OCI-LY3 (cell line): ENCODE data around the gene CASQ2.

ENCODE experiments used
- H2AFZ ChIP-seq: fragments of 200-600, 300-600 bp; shearing (Covaris generic); 2 replicates; pipeline ENCODE4 v1.6.0; 2014; ENCODE audit warnings: antibody characterized with exemption, low read depth, low read length
- H3K27ac ChIP-seq: fragments of 200-600, 300-600 bp; sonication (generic); 2 replicates; pipeline ENCODE4 v1.5.1; 2014; ENCODE audit warnings: mild to moderate bottlenecking, low read length, moderate library complexity, mixed read lengths
- H3K27me3 ChIP-seq: fragments of 200-600, 300-600 bp; sonication (generic); 2 replicates; pipeline ENCODE4 v1.6.1; 2014; ENCODE audit warnings: low read depth, low read length, mixed read lengths
- H3K36me3 ChIP-seq: fragments of 200-600, 300-600 bp; sonication (generic); replicated peaks from 2 replicates; pipeline ENCODE3; 2014; ENCODE audit warnings: low read depth, low read length, mixed read lengths
- H3K4me1 ChIP-seq: fragments of 300-600, 200-600 bp; sonication (generic); 2 replicates; pipeline ENCODE4 v1.6.1; 2014; ENCODE audit warnings: low read length, mixed read lengths
- H3K4me2 ChIP-seq: fragments of 200-600, 300-600 bp; sonication (generic); 2 replicates; pipeline ENCODE4 v1.6.1; 2014; ENCODE audit warnings: low read length, mixed read lengths
- H3K4me3 ChIP-seq: fragments of 300-600, 200-600 bp; sonication (generic); 2 replicates; pipeline ENCODE4 v1.5.1; 2014; ENCODE audit warnings: antibody characterized with exemption, mild to moderate bottlenecking, low read length, moderate library complexity
- H3K79me2 ChIP-seq: fragments of 300-600, 200-600 bp; shearing (Covaris generic); 2 replicates; pipeline ENCODE4 v1.6.1; 2014; ENCODE audit warnings: mild to moderate bottlenecking, low read length, mixed read lengths
- H3K9ac ChIP-seq: fragments of 300-600, 200-600 bp; shearing (Covaris generic); 2 replicates; pipeline ENCODE4 v1.6.0; 2014; ENCODE audit warnings: mild to moderate bottlenecking, low read length, moderate library complexity
- H3K9me3 ChIP-seq: fragments of 200-600, 300-600 bp; shearing (Covaris generic); 2 replicates; pipeline ENCODE4 v1.6.1; 2014; ENCODE audit warnings: low read length, mixed read lengths; ENCODE audit not compliant: insufficient read depth
- H4K20me1 ChIP-seq: fragments of 200-600, 300-600 bp; sonication (generic); 2 replicates; pipeline ENCODE4 v1.6.1; 2016; ENCODE audit warnings: low read length, mixed read lengths; ENCODE audit not compliant: insufficient read depth
- EZH2phosphoT487 ChIP-seq: fragments of 200-600 bp; shearing (Covaris generic); IDR thresholded peaks from 2 replicates; pipeline ENCODE4 v1.6.1; 2018; ENCODE audit warnings: antibody characterized with exemption, mixed run types, low read depth
- TF ChIP-seq, protein P1 (sequence below): fragments of 200-600, 300-600 bp; sonication (generic); IDR thresholded peaks from 2 replicates; pipeline ENCODE4 v1.5.1; 2014; ENCODE audit warnings: antibody characterized with exemption, low read length, low read depth

Gene CASQ2

DNA sequence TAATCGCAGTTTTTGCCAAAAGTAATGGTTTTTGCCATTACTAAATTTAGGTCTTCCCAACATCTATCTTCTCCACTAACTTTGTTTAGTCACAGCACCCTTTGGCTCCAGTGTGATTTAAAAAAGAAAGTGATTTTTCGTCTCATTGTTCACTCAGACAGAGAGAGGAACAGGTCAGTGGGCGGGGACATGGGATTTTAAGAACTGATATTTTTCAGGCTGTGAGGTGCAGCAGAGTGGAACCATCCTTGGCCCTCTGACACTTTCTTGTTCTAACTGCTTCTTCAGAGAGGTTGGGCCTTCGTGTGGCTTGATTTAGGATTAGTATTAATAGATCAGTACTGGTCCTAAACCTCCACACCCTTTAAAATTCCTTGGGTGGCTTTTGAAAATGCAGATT, 38.8 kb downstream of the CASQ2 start:
- H3K27ac ChIP-seq: no peak overlapping the region
- H3K4me2 ChIP-seq: peak overlapping the region; percentile 54
- no peak overlapping the region for H2AFZ ChIP-seq
- TF ChIP-seq, protein P1, sequence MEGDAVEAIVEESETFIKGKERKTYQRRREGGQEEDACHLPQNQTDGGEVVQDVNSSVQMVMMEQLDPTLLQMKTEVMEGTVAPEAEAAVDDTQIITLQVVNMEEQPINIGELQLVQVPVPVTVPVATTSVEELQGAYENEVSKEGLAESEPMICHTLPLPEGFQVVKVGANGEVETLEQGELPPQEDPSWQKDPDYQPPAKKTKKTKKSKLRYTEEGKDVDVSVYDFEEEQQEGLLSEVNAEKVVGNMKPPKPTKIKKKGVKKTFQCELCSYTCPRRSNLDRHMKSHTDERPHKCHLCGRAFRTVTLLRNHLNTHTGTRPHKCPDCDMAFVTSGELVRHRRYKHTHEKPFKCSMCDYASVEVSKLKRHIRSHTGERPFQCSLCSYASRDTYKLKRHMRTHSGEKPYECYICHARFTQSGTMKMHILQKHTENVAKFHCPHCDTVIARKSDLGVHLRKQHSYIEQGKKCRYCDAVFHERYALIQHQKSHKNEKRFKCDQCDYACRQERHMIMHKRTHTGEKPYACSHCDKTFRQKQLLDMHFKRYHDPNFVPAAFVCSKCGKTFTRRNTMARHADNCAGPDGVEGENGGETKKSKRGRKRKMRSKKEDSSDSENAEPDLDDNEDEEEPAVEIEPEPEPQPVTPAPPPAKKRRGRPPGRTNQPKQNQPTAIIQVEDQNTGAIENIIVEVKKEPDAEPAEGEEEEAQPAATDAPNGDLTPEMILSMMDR: no peak
- TF ChIP-seq EZH2phosphoT487: no peak
- no peaks in the 10 kb centered on the region for H3K79me2 ChIP-seq
- peaks cover 3% of the 10 kb centered on the region; the same call in 1 of the 2 replicates for H3K27me3 ChIP-seq
- H3K9ac ChIP-seq: no peak overlapping the region
- no peaks in the 10 kb centered on the region for H3K9me3 ChIP-seq
- no peaks in the 10 kb centered on the region for H3K36me3 ChIP-seq
- H4K20me1 ChIP-seq: no peaks in the 10 kb centered on the region
- 0 out of 2 replicates have a peak overlapping the region, but pooled peaks have one; percentile 20 for H3K4me3 ChIP-seq
- H3K4me1 ChIP-seq: peaks cover 11% of the 10 kb centered on the region

DNA sequence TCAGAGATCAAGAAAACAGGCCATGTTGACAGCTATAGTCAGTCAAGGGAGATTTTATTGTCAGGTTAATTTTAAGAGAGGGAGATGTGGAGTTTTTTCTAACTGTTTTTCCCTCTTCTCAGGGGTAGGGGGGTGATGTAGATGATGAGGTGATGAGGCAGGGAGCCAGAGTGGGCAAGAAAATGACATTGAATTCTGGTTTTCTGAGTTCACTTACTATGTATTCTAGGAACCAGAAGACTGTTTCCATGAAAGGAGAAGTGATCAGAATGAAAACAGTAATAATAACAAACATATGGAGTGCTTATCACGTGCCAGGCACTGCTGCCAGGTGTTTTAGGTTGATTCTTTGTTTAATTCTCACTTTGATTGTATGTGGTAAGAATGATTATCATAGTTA, 40.2 kb downstream of the CASQ2 start:
- peaks cover 11% of the 10 kb centered on the region for H3K4me1 ChIP-seq
- H3K27me3 ChIP-seq: no peaks in the 10 kb centered on the region
- no peak overlapping the region for H3K9ac ChIP-seq
- no peak overlapping the region for H2AFZ ChIP-seq
- no peaks in the 10 kb centered on the region for H3K9me3 ChIP-seq
- H3K79me2 ChIP-seq: no peaks in the 10 kb centered on the region
- no peaks in the 10 kb centered on the region for H4K20me1 ChIP-seq
- TF ChIP-seq, protein P1: no peak
- no peak for TF ChIP-seq EZH2phosphoT487
- no peaks in the 10 kb centered on the region for H3K36me3 ChIP-seq
- H3K27ac ChIP-seq: no peak overlapping the region
- H3K4me3 ChIP-seq: no peak overlapping the region
- no peak overlapping the region for H3K4me2 ChIP-seq

DNA sequence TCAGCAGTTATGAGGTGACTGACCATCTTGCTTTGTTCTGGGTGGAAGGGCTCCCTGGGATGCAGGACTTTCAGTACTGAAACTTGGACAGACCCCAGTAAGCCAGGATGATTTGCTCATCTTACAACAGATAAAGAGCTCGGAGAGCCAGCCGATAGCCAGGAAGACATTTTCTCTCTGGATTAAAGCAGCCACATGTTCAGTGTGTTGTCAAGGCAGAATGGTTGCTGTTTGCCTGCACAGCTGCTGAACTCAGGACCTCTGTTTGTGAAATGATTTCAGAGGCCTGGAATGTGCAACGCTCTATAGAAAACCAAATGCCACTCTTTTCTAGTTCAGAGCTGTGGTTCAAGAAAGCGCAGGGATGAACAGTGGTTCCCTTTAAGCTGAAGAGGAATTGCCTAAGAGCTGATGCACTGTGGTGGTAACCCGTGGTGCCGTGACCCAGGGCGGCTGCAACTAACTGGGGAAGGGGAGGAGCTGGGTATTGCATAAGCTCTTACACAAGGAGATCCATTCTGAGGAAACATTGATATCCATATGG, 40.7 kb downstream of the CASQ2 start:
- H2AFZ ChIP-seq: no peak overlapping the region
- peaks cover 11% of the 10 kb centered on the region for H3K4me1 ChIP-seq
- no peaks in the 10 kb centered on the region for H4K20me1 ChIP-seq
- no peak overlapping the region for H3K9ac ChIP-seq
- no peaks in the 10 kb centered on the region for H3K9me3 ChIP-seq
- TF ChIP-seq, protein P1: no peak
- TF ChIP-seq EZH2phosphoT487: no peak
- H3K4me2 ChIP-seq: no peak overlapping the region
- H3K4me3 ChIP-seq: no peak overlapping the region
- H3K27ac ChIP-seq: no peak overlapping the region
- no peaks in the 10 kb centered on the region for H3K79me2 ChIP-seq
- H3K36me3 ChIP-seq: no peaks in the 10 kb centered on the region
- H3K27me3 ChIP-seq: no peaks in the 10 kb centered on the region

GRCh38 chr1:115726570-115726969, 41.9 kb downstream of the CASQ2 start:
- TF ChIP-seq, protein P1: no peak
- TF ChIP-seq EZH2phosphoT487: no peak
- Histone ChIP-seq H3K4me1 (peaks cover 11% of the 10 kb centered on the region), H4K20me1 (no peaks in the 10 kb centered on the region), H3K9me3 (no peaks in the 10 kb centered on the region), H3K79me2 (no peaks in the 10 kb centered on the region), H3K4me2 (no peak overlapping the region), H3K36me3 (no peaks in the 10 kb centered on the region), H3K27ac (no peak overlapping the region), H3K9ac (no peak overlapping the region), H3K27me3 (no peaks in the 10 kb centered on the region), H3K4me3 (no peak overlapping the region), H2AFZ (no peak overlapping the region)
